H7 (cell line): ENCODE data around the gene NEBL. TPM values are rescaled to one million over a fixed set of nuclear protein-coding genes. Genes with fewer than 3 reads are reported as not detected.

Source experiments
- DNase-seq: peaks from one replicate; pipeline ENCODE4 v3.0.0; 2012
- H3K27me3 ChIP-seq: 2 replicates; pipeline ENCODE4 v1.6.0; 2011; ENCODE audit warnings: mild to moderate bottlenecking, low read length; ENCODE audit not compliant: control insufficient read depth, insufficient read depth
- H3K36me3 ChIP-seq: replicated peaks from 2 replicates; pipeline ENCODE4 v1.5.1; 2011; ENCODE audit warnings: low read length; ENCODE audit not compliant: control insufficient read depth, insufficient read depth
- H3K4me3 ChIP-seq: 2 replicates; pipeline ENCODE4 v1.5.1; 2011; ENCODE audit warnings: low read depth, mild to moderate bottlenecking, control low read depth, low read length, moderate library complexity; ENCODE audit not compliant: insufficient read depth
- total RNA-seq: library from RNA; depleted of rRNA; stranded (reverse); fragments of >200 nt; shearing (Covaris generic); gene quantifications from 2 replicates; pipeline ENCODE4 v1.2.3, GENCODE V29; 2014

NEBL gene
- total RNA-seq, 1 experiment from 2014 or later = 9.0 TPM

- DNase-seq = no peak
- no peaks in the 10 kb centered on the region for H3K36me3 ChIP-seq
- H3K27me3 ChIP-seq = no peaks in the 10 kb centered on the region
- no peak overlapping the region for H3K4me3 ChIP-seq
Measured at GRCh38 chr10:20890009-20890408, 7.1 kb downstream of the NEBL start.

GRCh38 chr10:20888620-20889330 lies 8.3 kb downstream of the NEBL start:
- Histone ChIP-seq H3K4me3 (no peak overlapping the region), H3K27me3 (no peaks in the 10 kb centered on the region), H3K36me3 (no peaks in the 10 kb centered on the region)
- DNase-seq = no peak

- no peak for DNase-seq
- Histone ChIP-seq H3K4me3 (no peak overlapping the region), H3K36me3 (no peaks in the 10 kb centered on the region), H3K27me3 (no peaks in the 10 kb centered on the region)
Measured at GRCh38 chr10:20887706-20888555, 9.2 kb downstream of the NEBL start.

DNA sequence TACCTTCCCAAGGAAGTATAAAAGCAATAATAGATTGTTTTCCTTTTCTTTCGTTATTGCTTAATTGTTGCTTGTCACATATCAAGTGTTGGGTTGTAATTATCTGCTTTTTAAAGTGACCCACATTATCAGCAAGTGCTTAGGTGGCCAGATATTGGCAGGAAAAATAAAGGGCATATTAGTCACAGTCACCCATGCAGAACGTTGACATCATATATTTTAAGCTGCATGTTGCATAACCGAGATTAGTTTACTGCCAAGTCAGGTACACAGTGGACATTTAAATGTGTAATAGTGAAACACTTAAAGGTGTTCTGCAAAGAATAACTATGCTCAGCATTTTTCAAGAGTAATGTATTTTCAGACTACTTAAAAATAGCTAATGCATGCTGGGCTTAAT lies 11.4 kb downstream of the NEBL start:
- no peaks in the 10 kb centered on the region for H3K36me3 ChIP-seq
- DNase-seq = no peak
- no peaks in the 10 kb centered on the region for H3K27me3 ChIP-seq
- no peak overlapping the region for H3K4me3 ChIP-seq

GRCh38 chr10:20883552-20883951 lies 13.6 kb downstream of the NEBL start:
- DNase-seq = no peak
- no peaks in the 10 kb centered on the region for H3K27me3 ChIP-seq
- no peak overlapping the region for H3K4me3 ChIP-seq
- no peaks in the 10 kb centered on the region for H3K36me3 ChIP-seq

DNA sequence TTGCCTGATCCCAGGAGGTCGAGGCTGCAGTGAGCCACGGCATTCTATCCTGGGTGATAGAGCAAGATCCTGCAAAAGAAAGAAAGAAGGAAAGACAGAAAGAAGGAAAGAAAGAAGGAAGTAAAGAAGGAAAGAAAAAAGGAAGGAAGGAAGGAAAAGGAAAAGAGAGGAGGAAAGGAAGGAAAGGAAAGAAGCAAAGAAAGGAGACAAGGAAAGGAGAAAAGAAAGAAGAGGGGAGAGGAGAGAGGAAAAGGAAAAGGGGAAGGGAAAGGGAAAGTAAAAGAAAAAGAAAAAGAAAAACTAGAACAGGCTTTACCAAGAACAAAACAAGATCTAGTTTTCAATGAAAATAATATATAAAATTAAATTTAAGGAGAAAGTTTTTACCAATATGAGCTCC lies 15.0 kb downstream of the NEBL start:
- DNase-seq = no peak
- Histone ChIP-seq H3K27me3 (no peaks in the 10 kb centered on the region), H3K36me3 (no peaks in the 10 kb centered on the region), H3K4me3 (no peak overlapping the region)

- no peak for DNase-seq
- H3K27me3 ChIP-seq = no peaks in the 10 kb centered on the region
- H3K4me3 ChIP-seq = no peak overlapping the region
- no peaks in the 10 kb centered on the region for H3K36me3 ChIP-seq
Measured at GRCh38 chr10:20879136-20879535, 18.0 kb downstream of the NEBL start.

DNA sequence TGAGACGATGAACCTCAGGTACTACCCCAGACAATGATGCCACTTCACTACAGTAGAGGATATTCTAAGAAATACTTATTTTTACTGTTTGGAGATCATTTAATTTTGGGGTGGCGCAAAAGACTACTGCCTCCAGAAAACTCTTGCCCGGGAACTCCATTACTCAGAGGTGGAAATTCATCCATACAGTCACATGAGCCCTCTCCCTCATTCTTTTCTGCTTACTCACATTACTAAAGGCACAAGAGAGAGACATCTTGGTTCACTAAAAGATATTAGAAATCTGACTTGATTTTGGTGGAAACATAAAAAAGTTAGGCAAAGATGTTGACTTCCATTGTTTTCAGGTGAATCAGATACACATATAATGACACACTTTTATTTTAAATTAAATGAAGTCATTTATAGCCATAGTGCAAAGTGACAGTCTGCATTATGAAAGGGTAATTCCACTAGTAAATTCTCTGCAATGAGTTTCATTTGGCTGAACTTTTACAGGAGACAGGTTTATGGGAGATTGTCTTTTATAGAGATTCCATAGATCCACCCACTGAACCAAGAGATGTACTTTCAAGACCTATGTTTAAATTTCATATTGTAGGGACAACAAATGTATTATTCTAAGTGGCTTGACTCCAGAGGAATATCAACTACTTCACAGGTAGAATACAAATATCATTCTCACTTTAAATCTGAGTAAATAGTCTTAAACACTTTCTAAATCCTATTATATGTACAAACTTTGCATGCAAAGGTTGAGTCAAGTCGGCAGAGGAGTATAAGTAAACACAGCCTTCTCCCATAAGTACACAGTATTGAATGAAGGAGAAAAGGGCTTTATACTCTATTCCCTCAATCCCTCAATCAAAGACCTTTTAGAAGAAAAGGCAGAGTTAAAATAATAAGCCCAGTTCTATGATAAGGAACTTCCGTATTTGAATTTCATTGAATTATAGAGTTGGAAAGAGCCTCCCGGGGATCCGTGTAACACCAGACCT lies 18.8 kb downstream of the NEBL start:
- Histone ChIP-seq H3K27me3 (no peaks in the 10 kb centered on the region), H3K36me3 (no peaks in the 10 kb centered on the region), H3K4me3 (no peak overlapping the region)
- DNase-seq = no peak

DNA sequence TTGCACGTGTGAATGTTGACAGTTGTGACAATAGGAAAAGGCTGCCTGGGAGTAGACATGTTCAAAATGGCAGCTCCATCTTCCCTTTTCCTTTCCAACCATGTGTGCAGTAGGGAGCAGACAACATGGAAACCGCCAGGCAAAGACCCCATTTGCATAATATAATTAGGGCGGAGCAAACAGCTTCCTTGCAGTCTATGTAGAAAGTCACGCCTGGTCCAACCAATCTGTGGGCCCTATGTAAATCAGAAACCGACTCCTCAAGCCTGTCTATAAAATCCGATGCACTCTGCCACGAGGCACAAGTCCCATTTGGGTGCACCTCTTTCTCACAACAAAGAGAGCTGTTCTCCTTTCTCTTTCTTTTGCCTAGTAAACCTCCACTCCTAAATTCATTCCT lies 19.6 kb downstream of the NEBL start:
- Histone ChIP-seq H3K4me3 (no peak overlapping the region), H3K27me3 (no peaks in the 10 kb centered on the region), H3K36me3 (no peaks in the 10 kb centered on the region)
- DNase-seq = no peak

GRCh38 chr10:20874261-20874660 lies 22.9 kb downstream of the NEBL start:
- no peaks in the 10 kb centered on the region for H3K27me3 ChIP-seq
- H3K36me3 ChIP-seq = no peaks in the 10 kb centered on the region
- no peak overlapping the region for H3K4me3 ChIP-seq
- no peak for DNase-seq

DNA sequence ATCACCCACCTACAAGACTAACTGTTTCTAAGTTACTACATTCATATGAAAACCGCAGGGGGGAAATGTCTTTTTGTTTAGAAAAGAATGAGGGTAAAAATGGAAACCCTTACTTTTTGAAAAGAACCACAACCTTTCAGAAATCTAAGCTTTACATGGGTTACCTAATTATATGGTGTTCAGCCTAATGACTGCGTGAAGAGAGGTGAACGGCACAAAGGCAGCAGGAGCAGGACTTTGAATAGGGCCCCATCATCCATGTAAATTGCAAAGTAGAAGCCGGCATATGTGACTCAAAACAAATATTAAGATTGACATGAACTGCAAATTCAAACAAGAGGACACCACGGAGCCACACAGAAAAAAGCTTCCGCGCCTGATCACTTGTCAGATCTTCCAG lies 25.1 kb downstream of the NEBL start:
- no peaks in the 10 kb centered on the region for H3K36me3 ChIP-seq
- no peaks in the 10 kb centered on the region for H3K27me3 ChIP-seq
- no peak for DNase-seq
- H3K4me3 ChIP-seq = no peak overlapping the region

GRCh38 chr10:20870834-20871233 lies 26.3 kb downstream of the NEBL start:
- DNase-seq = no peak
- Histone ChIP-seq H3K4me3 (no peak overlapping the region), H3K27me3 (no peaks in the 10 kb centered on the region), H3K36me3 (no peaks in the 10 kb centered on the region)

DNA sequence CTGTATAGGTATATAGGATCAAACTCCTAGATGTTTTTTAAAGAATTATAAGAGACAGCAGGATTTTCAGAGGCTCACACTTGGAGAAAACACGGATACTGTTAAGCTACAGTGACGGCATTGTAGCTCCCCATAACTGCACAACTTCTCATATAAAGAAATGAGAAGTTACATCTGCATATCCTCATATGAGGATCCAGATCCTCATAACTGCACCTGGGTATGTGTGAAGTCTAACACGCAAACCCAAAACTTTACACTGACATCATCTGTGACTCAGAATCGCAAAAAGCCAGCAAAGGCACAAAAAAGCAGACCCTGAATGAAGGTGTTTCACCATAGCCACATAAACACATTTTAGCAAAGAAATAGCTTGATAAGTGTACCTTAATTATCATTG lies 34.1 kb downstream of the NEBL start:
- no peak overlapping the region for H3K4me3 ChIP-seq
- H3K36me3 ChIP-seq = no peaks in the 10 kb centered on the region
- DNase-seq = no peak
- H3K27me3 ChIP-seq = no peaks in the 10 kb centered on the region

DNA sequence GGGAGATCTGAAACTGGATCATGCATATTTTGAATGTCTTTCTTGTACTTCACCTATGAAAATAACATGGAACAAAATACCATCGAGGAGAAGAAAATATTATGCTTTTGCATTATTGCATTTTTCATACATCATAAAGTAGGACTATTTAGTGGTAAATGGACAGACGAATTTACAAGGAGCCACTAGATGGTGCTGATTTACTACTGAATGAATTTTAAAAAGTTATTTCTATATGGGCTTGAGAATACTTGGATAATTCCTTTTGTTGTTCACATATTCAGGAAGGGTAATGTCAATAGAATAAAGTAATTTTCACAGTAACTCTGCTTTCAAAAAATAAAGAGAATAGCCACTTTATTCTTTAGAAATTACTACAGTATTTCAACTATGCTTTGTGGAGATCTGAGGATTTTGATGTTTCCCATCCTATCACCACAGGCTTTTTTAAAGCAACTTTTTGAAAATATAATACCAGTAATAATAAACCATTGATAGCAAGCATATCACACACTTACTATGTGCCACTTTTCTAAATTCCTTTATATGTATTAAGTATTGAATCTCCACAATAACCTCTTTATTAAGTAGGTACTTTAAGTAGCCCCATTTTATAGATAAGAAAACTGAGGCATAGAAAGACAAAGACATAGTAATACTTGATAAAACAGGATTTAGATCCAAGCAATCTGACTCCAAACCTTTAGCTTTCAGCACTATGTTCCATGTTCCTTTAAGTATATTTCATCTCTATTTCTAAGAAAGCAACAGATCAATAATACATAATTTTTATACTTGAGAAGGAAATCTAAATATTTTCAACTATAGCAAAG lies 38.6 kb downstream of the NEBL start:
- no peaks in the 10 kb centered on the region for H3K27me3 ChIP-seq
- no peak overlapping the region for H3K4me3 ChIP-seq
- no peaks in the 10 kb centered on the region for H3K36me3 ChIP-seq
- no peak for DNase-seq
